Prostate gland (tissue), 2 donors: ENCODE data around the gene LINC00237. TPM values are rescaled to one million over a fixed set of nuclear protein-coding genes. Genes with fewer than 3 reads are reported as not detected.

Experiments
- DNase-seq: peaks from one replicate; pipeline ENCODE4 v3.0.0-alpha.2; 2019; ENCODE audit warnings: low spot score
- H3K27ac ChIP-seq, 2 donors: fragments of 200-600 bp; sonication (generic); 2 replicates each; pipeline ENCODE4 v1.5.1; 2017 to 2019
- H3K27me3 ChIP-seq: fragments of 200-600 bp; sonication (generic); replicated peaks from 2 replicates; pipeline ENCODE4 v1.5.1; 2019; ENCODE audit not compliant: insufficient read depth
- H3K36me3 ChIP-seq, 2 donors: fragments of 200-600 bp; sonication (generic); 1 replicate in 1 of 2; 2 replicates in 1 of 2; pipeline versions ENCODE4 v1.5.1 to v1.8.1; 2017 to 2019
- H3K4me1 ChIP-seq: fragments of 200-600 bp; sonication (generic); replicated peaks from 2 replicates; pipeline ENCODE4 v1.5.1; 2019
- H3K4me3 ChIP-seq, 2 donors: fragments of 200-600 bp; sonication (generic); 2 replicates each; pipeline ENCODE4 v1.5.1; 2017 to 2019
- H3K9me3 ChIP-seq: fragments of 200-600 bp; sonication (generic); 2 replicates; pipeline ENCODE4 v1.5.1; 2017
- CTCF ChIP-seq, 4 experiments: fragments of 200-600 bp in 2 of 4; fragments of 450-650 bp in 2 of 4; sonication (generic) in 2 of 4; IDR thresholded peaks; 1 replicate in 3 of 4; 2 replicates in 1 of 4; pipeline ENCODE4 v1.5.1; 2016 to 2019; ENCODE audit warnings: antibody characterized with exemption in 4 of 4, mild to moderate bottlenecking in 2 of 4, moderate library complexity in 2 of 4
- POLR2A ChIP-seq: fragments of 450-650 bp; IDR thresholded peaks from one replicate; pipeline ENCODE4 v1.6.1; 2016; ENCODE audit warnings: antibody characterized with exemption, mild to moderate bottlenecking
- POLR2AphosphoS5 ChIP-seq: sonication (generic); formaldehyde crosslinking; IDR thresholded peaks from one replicate; pipeline ENCODE4 v1.6.1; 2017; ENCODE audit warnings: antibody characterized with exemption
- WGBS: methylation state at CpG from one replicate; pipeline ENCODE4 v1.1.5; 2018; 5-methylcytosine and 5-hydroxymethylcytosine counted together
- intact Hi-C: fragments of 100-400 bp; cut with DNase I; formaldehyde crosslinking; loops from one replicate; pipeline ENCODE4 v1.14.2; 2022
- total RNA-seq, 2 donors: library from RNA; depleted of rRNA; stranded (reverse); fragments of >200 nt; gene quantifications; one replicate each; pipeline ENCODE4 v1.1.0, GENCODE V29; 2016

The LINC00237 gene
- total RNA-seq, 2 donors from 2014 or later = not detected

- Histone ChIP-seq H3K9me3 (no peaks in the 10 kb centered on the region), H3K4me3 (no peak overlapping the region), H3K27me3 (no peaks in the 10 kb centered on the region), H3K4me1 (no peaks in the 10 kb centered on the region), H3K36me3 (no peaks in the 10 kb centered on the region), H3K27ac (no peak overlapping the region)
- TF ChIP-seq POLR2A (no peak), CTCF (IDR thresholded peaks at IDR 0.05) (no peak), POLR2AphosphoS5 (no peak)
- WGBS = 96% methylated on average over 6 of the region's 6 CpGs
- intact Hi-C loops = no loop called here
- no peak for DNase-seq
Observed at GRCh38 chr20:21075471-21075870, 30.7 kb downstream of the LINC00237 start.

DNA sequence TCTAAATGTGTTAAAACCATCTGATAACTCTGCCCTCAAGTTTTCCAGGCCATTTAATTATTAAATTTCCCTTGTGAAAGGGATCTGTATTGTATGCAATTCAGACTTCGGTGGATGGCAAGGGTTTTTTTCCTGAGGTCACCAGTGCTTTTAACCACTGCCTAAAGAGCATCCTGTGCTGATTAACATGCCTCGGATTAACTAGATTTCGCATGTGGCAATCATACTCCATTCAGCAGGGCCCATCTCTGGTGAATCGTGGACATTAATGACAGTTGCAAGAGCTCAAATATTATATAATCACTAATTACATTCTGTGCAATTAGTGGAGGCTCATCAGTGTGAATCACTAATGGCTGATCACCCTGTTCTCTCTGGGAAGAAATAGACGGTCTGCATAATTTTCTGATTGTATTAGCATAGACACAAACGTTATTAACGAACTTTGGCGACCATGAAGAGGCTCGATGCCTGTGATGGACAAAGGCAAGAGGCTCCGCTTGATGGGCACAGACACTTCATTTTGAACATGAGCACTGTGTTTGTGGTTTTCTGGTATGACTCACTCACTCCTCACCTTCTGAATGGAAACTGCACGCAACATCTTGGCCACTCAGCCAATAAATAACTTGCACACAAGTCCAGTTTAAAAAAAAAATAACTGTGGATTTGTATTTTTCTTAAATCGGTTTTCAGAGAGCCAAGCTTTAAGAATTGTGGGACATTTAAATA is 31.4 kb downstream of the LINC00237 start:
- DNase-seq = no peak
- TF ChIP-seq POLR2AphosphoS5 (no peak), CTCF (IDR thresholded peaks at IDR 0.05) (no peak), POLR2A (no peak)
- H3K4me1 ChIP-seq = no peaks in the 10 kb centered on the region
- no peak overlapping the region for H3K27ac ChIP-seq
- H3K4me3 ChIP-seq = no peak overlapping the region
- no peaks in the 10 kb centered on the region for H3K9me3 ChIP-seq
- no peaks in the 10 kb centered on the region for H3K27me3 ChIP-seq
- intact Hi-C loops = no loop called here
- WGBS = 78% methylated on average over 12 of the region's 12 CpGs
- no peaks in the 10 kb centered on the region for H3K36me3 ChIP-seq

- no peak overlapping the region for H3K4me3 ChIP-seq
- no peaks in the 10 kb centered on the region for H3K4me1 ChIP-seq
- no peaks in the 10 kb centered on the region for H3K36me3 ChIP-seq
- no peaks in the 10 kb centered on the region for H3K27me3 ChIP-seq
- TF ChIP-seq POLR2A (no peak), POLR2AphosphoS5 (no peak), CTCF (IDR thresholded peaks at IDR 0.05) (no peak)
- WGBS = 85% methylated on average over 1 of the region's 1 CpG
- H3K27ac ChIP-seq = no peak overlapping the region
- no peak for DNase-seq
- intact Hi-C loops = no loop called here
- H3K9me3 ChIP-seq = no peaks in the 10 kb centered on the region
Observed at GRCh38 chr20:21067255-21067654, 38.9 kb downstream of the LINC00237 start.

DNA sequence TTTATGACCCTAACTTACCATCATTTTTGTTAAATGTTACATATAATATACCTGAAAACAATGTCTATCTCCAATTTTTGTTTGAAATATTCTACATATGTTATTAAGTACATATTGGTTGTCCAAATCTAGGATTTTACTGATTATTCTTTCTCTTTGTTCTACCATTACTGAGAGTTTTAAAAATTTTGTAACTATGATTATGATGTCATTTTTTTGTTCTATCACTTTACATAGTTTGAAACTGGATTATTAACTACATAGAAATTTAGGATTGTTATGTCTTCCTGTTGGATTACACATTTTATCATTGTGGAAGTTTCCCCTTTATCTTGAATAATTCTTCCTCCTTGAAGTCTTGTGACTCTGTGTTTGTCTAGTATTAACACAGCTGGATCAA is 41.2 kb downstream of the LINC00237 start:
- H3K27me3 ChIP-seq = no peaks in the 10 kb centered on the region
- H3K36me3 ChIP-seq = no peaks in the 10 kb centered on the region
- no peaks in the 10 kb centered on the region for H3K4me1 ChIP-seq
- DNase-seq = no peak
- H3K27ac ChIP-seq = no peak overlapping the region
- TF ChIP-seq POLR2AphosphoS5 = no peak
- no peak for TF ChIP-seq POLR2A
- no peak for TF ChIP-seq CTCF (IDR thresholded peaks at IDR 0.05)
- H3K9me3 ChIP-seq = no peaks in the 10 kb centered on the region
- H3K4me3 ChIP-seq = no peak overlapping the region
- intact Hi-C loops = no loop called here

DNA sequence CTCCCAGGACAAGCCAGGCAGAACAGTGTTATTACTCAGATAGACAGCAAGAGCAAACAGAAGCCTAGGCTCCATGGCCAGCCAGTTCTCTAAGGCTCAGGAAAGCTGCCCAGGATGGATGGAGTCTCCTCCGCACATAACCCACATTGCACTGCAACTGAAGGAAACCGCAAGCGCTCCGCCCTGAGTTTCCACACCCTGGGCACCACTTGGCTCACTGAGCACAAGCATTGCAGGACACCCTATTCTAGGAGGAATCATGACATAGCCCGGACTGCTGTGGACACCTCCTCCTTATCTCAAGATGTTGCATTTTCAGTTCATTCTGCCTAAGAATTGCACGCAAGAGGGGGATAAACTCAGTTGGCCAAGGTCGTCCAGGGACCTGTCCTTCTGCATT is 42.9 kb downstream of the LINC00237 start:
- intact Hi-C loops = no loop called here
- Histone ChIP-seq H3K36me3 (no peaks in the 10 kb centered on the region), H3K27me3 (no peaks in the 10 kb centered on the region), H3K4me1 (no peaks in the 10 kb centered on the region), H3K9me3 (no peaks in the 10 kb centered on the region), H3K27ac (no peak overlapping the region), H3K4me3 (no peak overlapping the region)
- WGBS = 90% methylated on average over 7 of the region's 7 CpGs
- no peak for DNase-seq
- TF ChIP-seq CTCF (IDR thresholded peaks at IDR 0.05) (no peak), POLR2A (no peak), POLR2AphosphoS5 (no peak)
